Transverse colon (tissue), 4 donors: Measurements from ENCODE around the gene CNTNAP2. TPM values are rescaled to one million over a fixed set of nuclear protein-coding genes. Genes with fewer than 3 reads are reported as not detected.

Experiments used
- DNase-seq: peaks from one replicate; pipeline ENCODE4 v3.0.0-alpha.2; 2019
- H3K27ac ChIP-seq, 4 donors: fragments of 200-600 bp; sonication (generic); 2 replicates each; pipeline ENCODE4 v1.5.1; 2016 to 2018; ENCODE audit warnings: inconsistent platforms in 4 of 4
- H3K27me3 ChIP-seq: fragments of 200-600 bp; sonication (generic); 2 replicates; pipeline ENCODE4 v1.5.1; 2017; ENCODE audit warnings: inconsistent platforms
- H3K36me3 ChIP-seq, 4 donors: fragments of 200-600 bp; sonication (generic); 2 replicates each; pipeline ENCODE4 v1.5.1; 2017 to 2019; ENCODE audit warnings: inconsistent platforms in 4 of 4
- H3K4me1 ChIP-seq, 4 donors: fragments of 200-600 bp; sonication (generic); 2 replicates each; pipeline ENCODE4 v1.5.1; 2017 to 2020; ENCODE audit warnings: inconsistent platforms in 4 of 4
- H3K4me3 ChIP-seq, 4 donors: fragments of 200-600 bp; sonication (generic); 1 replicate in 1 of 4; 2 replicates in 3 of 4; pipeline versions ENCODE4 v1.5.1 to v1.6.1; 2017 to 2019; ENCODE audit warnings: inconsistent platforms in 4 of 4
- H3K9me3 ChIP-seq, 2 donors: fragments of 200-600 bp; sonication (generic); 2 replicates each; pipeline ENCODE4 v1.5.1; 2017 to 2019; ENCODE audit warnings: inconsistent platforms in 2 of 2
- EP300 ChIP-seq: sonication (generic); formaldehyde crosslinking; IDR thresholded peaks from one replicate; pipeline ENCODE4 v1.6.1; 2017; ENCODE audit warnings: antibody characterized with exemption, low read depth
- POLR2A ChIP-seq: fragments of 450-650 bp; IDR thresholded peaks from one replicate; pipeline ENCODE4 v1.6.1; 2016; ENCODE audit warnings: antibody characterized with exemption, mild to moderate bottlenecking, moderate library complexity
- POLR2AphosphoS5 ChIP-seq, 3 donors: sonication (generic); formaldehyde crosslinking; IDR thresholded peaks; one replicate each; pipeline ENCODE4 v1.6.1; 2016; ENCODE audit warnings: antibody characterized with exemption in 3 of 3
- WGBS, 2 donors: methylation state at CpG; one replicate each; pipeline ENCODE4 v1.1.5; 2018; ENCODE audit warnings: low coverage in 1 of 2; 5-methylcytosine and 5-hydroxymethylcytosine counted together
- in situ Hi-C, 4 donors: fragments of 200-750 bp; cut with MboI; loops; one replicate each; pipeline versions ENCODE4 v1.15.0 to v1.15.1; 2017; ENCODE audit warnings: low sequenced_read_pairs in 3 of 4, low pct_ligation_motif_present in 1 of 4, low pct_unique_long_range_greater_than_20kb in 1 of 4
- intact Hi-C: fragments of 100-400 bp; cut with DNase I; formaldehyde crosslinking; loops from one replicate; pipeline ENCODE4 v1.15.1; 2023; ENCODE audit warnings: low total_unique reads
- total RNA-seq, 4 donors: library from RNA; depleted of rRNA; stranded (reverse); fragments of >200 nt; gene quantifications; one replicate each; pipeline ENCODE4 v1.1.0, GENCODE V29; 2016
- TF ChIP-seq, protein P1 (sequence below), 5 experiments: fragments of 200-600 bp in 3 of 5; fragments of 450-650 bp in 2 of 5; sonication (generic) in 3 of 5; IDR thresholded peaks; 1 replicate in 2 of 5; 2 replicates in 3 of 5; pipeline ENCODE4 v1.5.1; 2016 to 2017; ENCODE audit warnings: antibody characterized with exemption in 5 of 5, inconsistent platforms in 3 of 5, mild to moderate bottlenecking in 2 of 5, moderate library complexity in 1 of 5

The CNTNAP2 gene
- total RNA-seq, 4 donors from 2014 or later: 0.60 to 2.9 (median 2.4) TPM

DNA sequence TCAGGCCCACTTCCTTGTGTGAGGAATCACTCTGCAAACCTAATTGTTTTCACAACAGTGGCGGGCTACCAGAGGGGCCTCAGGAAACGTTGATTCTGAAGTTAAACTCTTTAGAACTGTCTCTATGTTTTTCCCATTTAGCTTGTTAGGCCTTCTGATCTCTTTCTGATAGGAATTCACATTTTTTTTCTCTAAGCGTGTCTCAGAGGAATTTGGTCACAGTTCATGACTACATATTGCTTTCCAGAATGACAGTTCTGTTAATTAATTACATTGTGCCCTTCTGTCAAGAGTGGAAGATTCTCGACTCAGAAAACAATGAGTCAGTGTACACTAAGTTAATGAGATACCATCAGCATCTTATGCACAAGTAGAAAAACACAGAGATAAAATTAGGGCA, 2004.8 kb downstream of the CNTNAP2 start:
- no peaks in the 10 kb centered on the region for H3K4me1 ChIP-seq
- in situ Hi-C loops: no loop called here
- WGBS, 2 donors: 54 to 72% methylated on average over 4 of the region's 4 CpGs

DNA sequence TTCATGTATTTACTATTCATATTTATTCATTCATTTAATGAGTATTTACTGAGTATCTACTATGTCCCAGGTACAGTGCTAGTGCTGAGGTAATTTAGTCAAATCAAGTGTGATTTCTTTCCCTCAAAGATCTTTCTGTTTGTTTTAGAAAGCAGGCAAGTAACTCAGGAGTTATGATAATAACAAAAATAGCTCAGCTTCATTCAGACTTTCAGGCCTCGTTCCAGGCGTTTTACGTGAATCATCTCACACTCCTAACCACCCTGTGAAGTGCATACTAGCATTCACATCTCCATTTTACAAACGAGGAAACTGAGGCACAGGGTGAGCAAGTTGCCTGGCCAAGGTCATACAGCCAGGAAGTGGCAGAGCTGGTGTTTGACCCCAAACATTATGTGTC, 2005.2 kb downstream of the CNTNAP2 start:
- intact Hi-C loops: loop anchor here (10.0 kb wide), 1 partner anchor 63 kb away; no protein-coding TSS in a partner anchor
- TF ChIP-seq POLR2A: no peak
- TF ChIP-seq EP300: no peak
- TF ChIP-seq, protein P1, sequence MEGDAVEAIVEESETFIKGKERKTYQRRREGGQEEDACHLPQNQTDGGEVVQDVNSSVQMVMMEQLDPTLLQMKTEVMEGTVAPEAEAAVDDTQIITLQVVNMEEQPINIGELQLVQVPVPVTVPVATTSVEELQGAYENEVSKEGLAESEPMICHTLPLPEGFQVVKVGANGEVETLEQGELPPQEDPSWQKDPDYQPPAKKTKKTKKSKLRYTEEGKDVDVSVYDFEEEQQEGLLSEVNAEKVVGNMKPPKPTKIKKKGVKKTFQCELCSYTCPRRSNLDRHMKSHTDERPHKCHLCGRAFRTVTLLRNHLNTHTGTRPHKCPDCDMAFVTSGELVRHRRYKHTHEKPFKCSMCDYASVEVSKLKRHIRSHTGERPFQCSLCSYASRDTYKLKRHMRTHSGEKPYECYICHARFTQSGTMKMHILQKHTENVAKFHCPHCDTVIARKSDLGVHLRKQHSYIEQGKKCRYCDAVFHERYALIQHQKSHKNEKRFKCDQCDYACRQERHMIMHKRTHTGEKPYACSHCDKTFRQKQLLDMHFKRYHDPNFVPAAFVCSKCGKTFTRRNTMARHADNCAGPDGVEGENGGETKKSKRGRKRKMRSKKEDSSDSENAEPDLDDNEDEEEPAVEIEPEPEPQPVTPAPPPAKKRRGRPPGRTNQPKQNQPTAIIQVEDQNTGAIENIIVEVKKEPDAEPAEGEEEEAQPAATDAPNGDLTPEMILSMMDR (IDR thresholded peaks at IDR 0.05): no peak
- no peak for TF ChIP-seq POLR2AphosphoS5 (IDR thresholded peaks at IDR 0.05)
- H3K4me1 ChIP-seq: no peaks in the 10 kb centered on the region
- no peaks in the 10 kb centered on the region for H3K9me3 ChIP-seq
- H3K27ac ChIP-seq: no peak overlapping the region
- WGBS, 2 donors: 76 to 81% methylated on average over 3 to 4 of the region's 4 CpGs
- DNase-seq: no peak
- no peaks in the 10 kb centered on the region for H3K36me3 ChIP-seq
- H3K4me3 ChIP-seq: no peak overlapping the region
- in situ Hi-C loops: no loop called here
- H3K27me3 ChIP-seq: no peaks in the 10 kb centered on the region

More for the DNA sequence above, 2004.8 kb downstream of the CNTNAP2 start:
- no peaks in the 10 kb centered on the region for H3K9me3 ChIP-seq
- H3K4me3 ChIP-seq: no peak overlapping the region
- H3K27me3 ChIP-seq: no peaks in the 10 kb centered on the region
- no peaks in the 10 kb centered on the region for H3K36me3 ChIP-seq
- intact Hi-C loops: loop anchor here (10.0 kb wide), 1 partner anchor 63 kb away; no protein-coding TSS in a partner anchor
- no peak overlapping the region for H3K27ac ChIP-seq
- TF ChIP-seq POLR2A (no peak), POLR2AphosphoS5 (IDR thresholded peaks at IDR 0.05) (no peak), EP300 (no peak)
- TF ChIP-seq, protein P1 (IDR thresholded peaks at IDR 0.05): no peak
- no peak for DNase-seq

DNA sequence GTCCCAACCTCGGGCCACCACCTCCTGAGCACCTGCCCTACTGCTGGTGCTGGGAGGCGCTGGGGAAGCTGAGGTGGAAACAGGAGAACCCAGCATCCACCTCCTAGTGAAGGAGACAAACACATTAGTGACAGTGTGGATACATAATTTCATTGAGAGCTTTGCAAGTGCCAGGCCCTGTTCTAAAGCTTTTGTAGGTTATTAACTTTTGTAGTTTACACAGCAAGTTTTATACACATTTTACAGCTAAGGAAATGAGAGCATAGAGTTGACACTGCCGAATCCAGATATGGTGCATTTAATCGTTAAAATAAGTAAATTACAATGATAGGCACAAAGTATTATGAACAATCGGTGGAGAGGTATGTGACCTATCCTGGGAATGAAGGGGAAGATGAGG, 2007.9 kb downstream of the CNTNAP2 start:
- no peaks in the 10 kb centered on the region for H3K9me3 ChIP-seq
- no peaks in the 10 kb centered on the region for H3K4me1 ChIP-seq
- in situ Hi-C loops: no loop called here
- intact Hi-C loops: loop anchor here (10.0 kb wide), 1 partner anchor 60 kb away; no protein-coding TSS in a partner anchor
- TF ChIP-seq POLR2AphosphoS5 (IDR thresholded peaks at IDR 0.05) (no peak), EP300 (no peak), POLR2A (no peak)
- TF ChIP-seq, protein P1 (IDR thresholded peaks at IDR 0.05): no peak
- no peak overlapping the region for H3K27ac ChIP-seq
- no peaks in the 10 kb centered on the region for H3K36me3 ChIP-seq
- H3K27me3 ChIP-seq: no peaks in the 10 kb centered on the region
- no peak for DNase-seq
- H3K4me3 ChIP-seq: no peak overlapping the region
- WGBS, 2 donors: 39 to 44% methylated on average over 4 to 5 of the region's 5 CpGs

DNA sequence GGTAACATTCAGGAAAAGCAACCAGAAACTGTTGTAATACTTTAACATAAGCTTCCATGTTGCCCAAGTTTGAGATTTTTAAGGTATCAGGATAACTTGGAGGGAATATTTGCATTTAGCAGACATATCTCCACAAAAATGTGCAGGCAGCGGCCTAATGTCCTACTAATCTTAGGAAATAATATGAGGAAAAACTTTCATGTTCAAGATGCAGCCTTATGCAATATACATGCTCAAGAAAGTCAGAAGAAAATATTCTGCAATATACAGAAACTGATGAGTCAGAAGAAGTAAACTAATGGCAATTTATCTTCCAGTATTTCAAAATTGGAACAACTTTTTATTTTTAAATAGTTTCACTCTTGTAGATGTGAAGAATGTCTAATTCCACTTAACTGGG, 2010.8 kb downstream of the CNTNAP2 start:
- no peak for DNase-seq
- Histone ChIP-seq H3K36me3 (no peaks in the 10 kb centered on the region), H3K27me3 (no peaks in the 10 kb centered on the region), H3K27ac (no peak overlapping the region), H3K4me1 (no peaks in the 10 kb centered on the region), H3K9me3 (no peaks in the 10 kb centered on the region), H3K4me3 (no peak overlapping the region)
- in situ Hi-C loops (no loop called here), intact Hi-C loops (loop anchor here (10.0 kb wide), 1 partner anchor 57 kb away; no protein-coding TSS in a partner anchor)
- TF ChIP-seq EP300: no peak
- TF ChIP-seq, protein P1 (IDR thresholded peaks at IDR 0.05): no peak
- no peak for TF ChIP-seq POLR2A
- TF ChIP-seq POLR2AphosphoS5 (IDR thresholded peaks at IDR 0.05): no peak
- WGBS, 2 donors: 90 to 100% methylated on average over 1 of the region's 1 CpG
